Measurements from ENCODE around the gene PGLYRP4.

DNA sequence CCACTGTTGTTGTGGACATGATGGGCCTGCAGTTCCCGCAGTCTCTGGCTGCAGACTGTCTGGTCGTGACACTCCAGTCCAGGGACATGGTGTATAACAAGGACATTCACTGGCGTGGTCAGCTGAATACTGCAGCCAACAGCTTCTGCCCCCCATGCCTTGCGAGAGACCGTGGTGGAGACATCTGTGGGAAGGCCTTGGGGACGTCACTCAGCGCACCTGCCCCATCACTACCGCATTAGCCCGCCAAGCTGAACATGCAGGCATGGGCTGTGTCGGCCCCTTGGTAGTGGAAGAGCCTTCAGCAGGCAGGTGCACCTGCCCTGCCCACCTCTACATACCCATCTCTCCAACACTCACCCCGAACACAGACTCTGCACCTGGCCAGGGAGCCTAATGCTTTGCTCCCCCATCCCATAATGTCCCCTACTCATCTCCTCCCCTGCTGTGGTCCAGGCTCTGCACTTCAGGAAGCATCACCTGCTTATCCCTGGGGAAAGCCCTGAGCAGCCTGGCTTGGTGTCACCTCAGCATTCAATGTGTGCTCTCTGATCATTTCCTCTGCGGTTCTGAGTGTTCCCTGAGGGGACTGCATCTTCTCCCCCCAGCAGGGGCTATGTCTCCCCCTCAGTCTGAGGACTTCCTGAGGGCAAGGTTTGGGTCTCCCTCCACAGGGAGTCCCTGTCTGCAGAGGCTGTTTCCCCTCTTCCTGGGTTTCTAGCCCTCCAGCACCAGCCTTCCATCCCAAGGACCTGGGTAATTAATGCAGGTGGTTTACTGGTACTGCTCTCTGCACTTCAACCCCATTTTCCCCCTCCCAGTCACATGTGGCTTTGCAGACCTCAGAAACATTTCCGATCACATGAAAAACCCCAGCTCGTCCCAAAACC lies 3.2 kb downstream of the PGLYRP4 start:
- TF ChIP-seq YY1 (IDR thresholded peaks at IDR 0.05; ENCODE audit: insufficient read depth, insufficient read length), result no peak
- no peak for TF ChIP-seq ZNF274 (IDR thresholded peaks at IDR 0.05; ENCODE audit: low read depth, low read length)
- TF ChIP-seq SUZ12 (IDR thresholded peaks at IDR 0.05; ENCODE audit: extremely low read depth, insufficient read depth, insufficient read length), result no peak
